Neural crest cell (in vitro differentiated cells): ENCODE measurements around the gene KCNC2. TPM values are rescaled to one million over a fixed set of nuclear protein-coding genes. Genes with fewer than 3 reads are reported as not detected.

ENCODE experiments used
- DNase-seq: peaks from one replicate; pipeline ENCODE4 v3.0.0; 2021; ENCODE audit warnings: low read depth, mixed read lengths, low spot score
- H3K27ac Mint-ChIP-seq: one replicate; pipeline ENCODE4 v1.8.0; 2021; ENCODE audit warnings: mild to moderate bottlenecking, mixed read lengths; ENCODE audit not compliant: unreplicated experiment
- H3K27me3 Mint-ChIP-seq: 2 replicates; pipeline ENCODE4 v1.8.0; 2021; ENCODE audit warnings: low read depth, mild to moderate bottlenecking, mixed read lengths
- H3K36me3 Mint-ChIP-seq: 2 replicates; pipeline ENCODE4 v1.8.0; 2021; ENCODE audit warnings: low read depth, mild to moderate bottlenecking, mixed read lengths
- H3K4me1 Mint-ChIP-seq: 2 replicates; pipeline ENCODE4 v1.8.0; 2021; ENCODE audit warnings: mixed read lengths
- H3K4me3 Mint-ChIP-seq: one replicate; pipeline ENCODE4 v1.8.0; 2021; ENCODE audit warnings: mild to moderate bottlenecking, mixed read lengths
- H3K9me3 Mint-ChIP-seq: 2 replicates; pipeline ENCODE4 v1.8.0; 2021; ENCODE audit warnings: mixed read lengths
- total RNA-seq: library from RNA; stranded (reverse); gene quantifications from 2 replicates; pipeline ENCODE4 v1.2.1, GENCODE V29; 2021
- TF ChIP-seq, protein P1 (sequence below): fragments of 200-600 bp; sonication (generic); conservative IDR thresholded peaks from 2 replicates; pipeline ENCODE4 v1.5.0; 2021; ENCODE audit warnings: antibody characterized with exemption, mild to moderate bottlenecking

The KCNC2 gene
- total RNA-seq, 1 donor from 2014 or later, result not detected

DNA sequence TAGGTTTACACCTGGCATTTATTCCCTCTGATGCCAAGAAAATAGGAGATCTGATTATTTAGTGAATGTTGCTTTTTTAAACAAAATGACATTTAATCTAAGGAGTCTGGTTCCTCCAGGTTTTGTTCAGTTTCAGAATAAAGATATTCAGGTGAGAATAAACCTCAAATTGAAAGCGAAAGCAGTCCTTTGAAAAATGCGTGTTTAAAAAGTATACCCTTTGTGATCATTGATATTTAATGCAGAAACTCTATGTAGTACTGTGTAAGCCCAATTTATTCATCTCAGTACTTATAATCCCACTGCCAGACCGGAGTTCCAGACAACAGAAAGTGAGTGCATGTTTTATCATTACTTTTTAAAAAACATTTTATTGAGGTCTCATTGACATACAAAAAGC lies 210.2 kb downstream of the KCNC2 start:
- DNase-seq, result no peak
- Mint-ChIP-seq H3K4me3 (no peak overlapping the region), H3K4me1 (peaks cover 6% of the 10 kb centered on the region), H3K27me3 (no peaks in the 10 kb centered on the region), H3K36me3 (no peaks in the 10 kb centered on the region), H3K9me3 (peaks cover 3% of the 10 kb centered on the region), H3K27ac (no peak overlapping the region)
- TF ChIP-seq, protein P1, sequence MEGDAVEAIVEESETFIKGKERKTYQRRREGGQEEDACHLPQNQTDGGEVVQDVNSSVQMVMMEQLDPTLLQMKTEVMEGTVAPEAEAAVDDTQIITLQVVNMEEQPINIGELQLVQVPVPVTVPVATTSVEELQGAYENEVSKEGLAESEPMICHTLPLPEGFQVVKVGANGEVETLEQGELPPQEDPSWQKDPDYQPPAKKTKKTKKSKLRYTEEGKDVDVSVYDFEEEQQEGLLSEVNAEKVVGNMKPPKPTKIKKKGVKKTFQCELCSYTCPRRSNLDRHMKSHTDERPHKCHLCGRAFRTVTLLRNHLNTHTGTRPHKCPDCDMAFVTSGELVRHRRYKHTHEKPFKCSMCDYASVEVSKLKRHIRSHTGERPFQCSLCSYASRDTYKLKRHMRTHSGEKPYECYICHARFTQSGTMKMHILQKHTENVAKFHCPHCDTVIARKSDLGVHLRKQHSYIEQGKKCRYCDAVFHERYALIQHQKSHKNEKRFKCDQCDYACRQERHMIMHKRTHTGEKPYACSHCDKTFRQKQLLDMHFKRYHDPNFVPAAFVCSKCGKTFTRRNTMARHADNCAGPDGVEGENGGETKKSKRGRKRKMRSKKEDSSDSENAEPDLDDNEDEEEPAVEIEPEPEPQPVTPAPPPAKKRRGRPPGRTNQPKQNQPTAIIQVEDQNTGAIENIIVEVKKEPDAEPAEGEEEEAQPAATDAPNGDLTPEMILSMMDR, result no peak

Other genes with a start within 250 kb of the KCNC2 start
- gene CAPS2, start 120.5 kb upstream of the KCNC2 start, total RNA-seq, result 6.6 and 7.3 TPM in 2 replicates
- not detected in 2 replicates for gene GLIPR1L1, start 124.8 kb upstream of the KCNC2 start, total RNA-seq
- 0.40 and 0.98 TPM in 2 replicates for gene GLIPR1L2, start 181.2 kb upstream of the KCNC2 start, total RNA-seq